NCI-H146 treated with DMSO at 0.1 percent for 48 hours (cell line): ENCODE measurements around the gene IRF4.

ENCODE experiments used
- DNase-seq: peaks from one replicate; lab custom pipeline; 2025; ENCODE audit not compliant: unreplicated experiment; lab: John Stamatoyannopoulos, UW

Gene IRF4

DNA sequence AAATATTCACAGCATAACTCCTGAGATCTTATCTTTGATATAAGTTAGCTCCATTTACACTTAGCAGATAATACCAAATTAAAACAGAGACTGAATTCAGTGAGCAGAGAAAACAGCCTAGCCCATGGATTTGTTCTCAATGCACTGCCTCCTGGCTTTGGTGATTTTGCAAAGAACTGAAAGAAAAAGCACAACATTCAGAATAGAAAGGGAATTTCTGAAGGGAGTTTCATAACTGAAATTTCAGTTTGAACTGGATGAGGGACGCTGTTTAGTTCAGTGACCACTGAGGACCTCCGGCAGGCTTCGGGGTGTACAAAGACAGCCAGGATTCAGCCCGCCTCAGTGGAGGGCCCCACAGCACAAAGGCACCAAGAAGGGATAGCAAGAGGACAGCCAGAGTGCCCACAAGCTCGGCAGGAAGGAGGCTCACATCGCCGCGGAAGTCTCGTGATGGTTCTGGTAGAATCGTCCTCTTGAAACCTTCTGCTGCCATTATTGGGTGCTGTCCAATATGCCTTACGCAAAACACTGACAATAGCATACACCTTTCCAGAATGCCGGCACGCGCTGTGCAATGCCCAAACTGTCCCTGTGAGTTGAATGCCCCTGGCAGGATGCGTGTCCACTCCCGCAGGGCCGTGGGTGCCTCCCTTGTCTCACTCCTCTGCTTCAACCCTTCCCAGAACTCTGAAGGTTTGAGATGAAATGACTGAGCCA lies 9.7 kb upstream of the IRF4 start:
- DNase-seq, result no peak

GRCh38 chr6:382883-383810 lies 8.4 kb upstream of the IRF4 start:
- DNase-seq, result no peak

DNA sequence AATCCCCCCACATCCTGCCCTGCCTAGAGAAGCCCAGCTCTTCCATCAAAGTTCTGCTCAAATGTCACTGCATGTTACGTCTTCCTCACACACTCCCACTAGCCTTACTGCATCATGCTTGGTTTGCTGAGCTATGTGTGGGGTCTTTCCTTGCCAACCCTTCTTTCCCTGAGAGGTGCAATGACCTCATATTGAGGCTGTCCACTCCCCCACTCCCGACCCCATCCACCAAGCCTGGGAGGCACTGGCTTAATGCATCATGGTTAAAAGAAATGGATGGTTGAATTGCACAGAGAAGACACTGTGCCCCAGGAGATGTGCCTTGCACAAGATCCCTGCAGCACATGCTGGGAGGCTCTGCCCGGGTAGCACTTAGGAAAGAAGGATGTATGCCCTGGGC lies 7.7 kb upstream of the IRF4 start:
- no peak for DNase-seq

DNA sequence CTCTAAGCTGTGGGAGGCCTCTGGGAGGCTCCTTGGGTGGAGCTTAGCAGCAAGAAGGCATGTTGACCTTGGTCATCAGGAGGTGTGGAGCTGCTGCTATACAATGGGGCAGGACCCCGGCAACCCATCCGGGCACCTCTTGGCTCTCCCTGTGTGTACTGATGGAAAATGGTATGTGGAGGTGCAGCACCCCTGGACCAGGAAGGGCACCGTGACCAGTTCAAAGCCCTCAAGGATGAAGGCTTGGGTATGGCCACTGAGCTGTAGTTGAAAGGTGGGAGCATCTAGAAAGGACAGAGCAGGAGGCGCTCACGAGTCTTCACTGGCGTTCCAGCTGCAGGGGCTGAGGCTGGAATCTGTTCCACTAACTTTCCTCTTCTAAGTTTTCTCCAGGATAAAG lies 6.7 kb upstream of the IRF4 start:
- DNase-seq, result no peak

DNA sequence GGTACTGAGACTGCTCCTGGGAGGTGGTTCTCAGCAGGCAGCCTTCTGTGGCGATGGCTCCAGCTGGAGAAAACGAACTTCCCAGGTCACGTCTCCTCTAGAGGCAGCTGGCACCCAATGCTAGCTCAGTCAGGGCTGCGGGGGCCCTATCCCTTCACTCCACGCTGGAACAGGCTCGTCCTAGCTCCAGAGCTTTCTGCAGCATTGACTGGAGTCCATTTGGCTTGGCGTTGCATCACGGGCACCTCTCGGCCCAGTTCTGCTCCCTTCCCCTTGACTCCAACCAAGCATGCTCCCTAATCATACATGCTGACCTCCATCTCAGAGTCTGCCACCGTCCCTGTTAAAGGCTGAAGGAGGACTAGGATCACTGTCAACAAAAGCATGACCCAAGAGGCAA lies 5.9 kb upstream of the IRF4 start:
- DNase-seq, result no peak

DNA sequence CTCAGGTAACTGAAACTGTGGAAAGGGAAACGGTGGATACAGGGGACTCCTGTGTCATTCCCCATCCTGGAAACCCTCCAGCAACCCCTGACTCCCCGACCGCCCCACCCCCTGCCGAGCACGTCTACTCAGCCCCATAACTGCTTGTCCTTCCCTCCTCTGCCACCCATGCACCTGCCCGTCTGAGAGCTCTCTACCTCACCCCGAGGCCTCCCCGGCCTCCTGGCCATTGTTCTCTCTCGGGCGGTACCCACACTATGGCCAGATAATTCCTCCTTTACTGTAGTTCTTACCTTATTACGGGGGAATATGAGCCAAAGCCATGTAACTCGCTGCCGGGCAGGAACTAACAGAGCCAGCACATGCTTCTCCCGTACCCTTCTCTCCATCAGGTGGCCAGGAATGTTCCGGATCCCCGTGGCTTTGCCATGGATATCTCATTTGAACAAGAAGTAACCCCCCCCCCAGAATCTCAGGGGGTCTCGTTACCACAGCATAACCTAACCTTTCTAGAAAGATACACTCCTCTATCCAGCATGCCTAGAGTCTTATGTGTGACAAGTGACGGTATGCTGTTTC lies 4.8 kb upstream of the IRF4 start:
- DNase-seq, result no peak

- DNase-seq, result no peak
Observed at GRCh38 chr6:387293-387741, 4.2 kb upstream of the IRF4 start.

GRCh38 chr6:388202-388903 lies 3.2 kb upstream of the IRF4 start:
- DNase-seq, result no peak

DNA sequence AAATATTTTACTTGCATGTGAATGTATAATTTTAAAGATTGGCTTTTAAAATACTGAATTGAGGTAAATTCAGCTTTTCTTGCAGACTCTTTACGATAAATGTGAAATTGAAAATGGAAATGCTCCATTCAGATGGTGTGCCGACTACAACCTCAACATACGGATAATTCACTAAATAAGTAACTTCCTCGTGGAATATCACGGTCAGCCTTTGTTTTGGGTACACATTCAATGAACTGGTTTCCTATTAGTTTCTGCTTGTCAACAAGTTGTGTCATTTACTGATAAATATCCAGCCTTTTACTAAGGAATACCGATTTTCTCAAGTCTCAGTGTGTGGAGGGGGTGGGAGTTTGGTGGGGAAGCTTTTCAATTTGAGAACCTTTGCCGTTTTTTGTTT lies 2.4 kb upstream of the IRF4 start:
- DNase-seq, result no peak

GRCh38 chr6:389622-390021 lies 1.9 kb upstream of the IRF4 start:
- no peak for DNase-seq

- no peak for DNase-seq
Observed at GRCh38 chr6:390914-391558, 516 bp upstream of the IRF4 start.

DNA sequence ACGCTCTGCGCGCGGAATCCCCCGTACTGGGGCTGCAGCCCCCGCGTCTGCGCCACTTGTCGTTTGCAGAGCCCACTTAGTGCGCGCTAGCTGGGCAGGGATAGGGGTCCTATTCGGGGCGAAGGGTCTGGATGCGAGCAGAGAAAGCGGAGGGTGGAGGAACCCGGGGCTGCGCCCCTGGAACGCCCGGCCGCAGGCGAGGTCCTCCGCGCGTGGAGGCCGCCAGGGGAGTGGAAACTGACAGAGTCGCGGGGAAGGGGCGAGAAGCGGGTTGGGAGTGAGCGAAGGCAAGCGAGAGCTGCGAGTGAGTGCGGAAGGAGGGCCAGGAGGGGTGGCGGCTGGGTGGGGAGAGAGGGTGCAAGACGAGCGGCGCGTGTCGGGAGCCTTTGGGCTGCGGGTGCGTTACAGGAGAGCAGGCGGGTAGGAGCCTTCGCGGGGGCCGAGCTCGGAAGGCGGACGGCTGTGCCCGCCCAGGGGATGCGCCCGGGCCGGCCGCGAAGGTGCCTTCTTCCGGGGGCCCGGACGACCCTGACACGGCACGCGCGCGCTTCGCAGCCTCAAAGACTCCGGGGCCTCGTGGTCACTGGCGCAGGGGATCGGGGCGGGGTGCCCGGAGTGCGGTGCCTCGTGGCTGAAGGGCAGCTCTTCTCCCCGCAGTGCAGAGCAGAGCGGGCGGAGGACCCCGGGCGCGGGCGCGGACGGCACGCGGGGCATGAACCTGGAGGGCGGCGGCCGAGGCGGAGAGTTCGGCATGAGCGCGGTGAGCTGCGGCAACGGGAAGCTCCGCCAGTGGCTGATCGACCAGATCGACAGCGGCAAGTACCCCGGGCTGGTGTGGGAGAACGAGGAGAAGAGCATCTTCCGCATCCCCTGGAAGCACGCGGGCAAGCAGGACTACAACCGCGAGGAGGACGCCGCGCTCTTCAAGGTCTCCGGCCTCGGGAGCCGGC lies 1.2 kb downstream of the IRF4 start:
- peak; percentile 8 for DNase-seq

- DNase-seq, result no peak
Observed at GRCh38 chr6:393391-394221, 2.1 kb downstream of the IRF4 start.

GRCh38 chr6:394641-395289 lies 3.2 kb downstream of the IRF4 start:
- no peak for DNase-seq

DNA sequence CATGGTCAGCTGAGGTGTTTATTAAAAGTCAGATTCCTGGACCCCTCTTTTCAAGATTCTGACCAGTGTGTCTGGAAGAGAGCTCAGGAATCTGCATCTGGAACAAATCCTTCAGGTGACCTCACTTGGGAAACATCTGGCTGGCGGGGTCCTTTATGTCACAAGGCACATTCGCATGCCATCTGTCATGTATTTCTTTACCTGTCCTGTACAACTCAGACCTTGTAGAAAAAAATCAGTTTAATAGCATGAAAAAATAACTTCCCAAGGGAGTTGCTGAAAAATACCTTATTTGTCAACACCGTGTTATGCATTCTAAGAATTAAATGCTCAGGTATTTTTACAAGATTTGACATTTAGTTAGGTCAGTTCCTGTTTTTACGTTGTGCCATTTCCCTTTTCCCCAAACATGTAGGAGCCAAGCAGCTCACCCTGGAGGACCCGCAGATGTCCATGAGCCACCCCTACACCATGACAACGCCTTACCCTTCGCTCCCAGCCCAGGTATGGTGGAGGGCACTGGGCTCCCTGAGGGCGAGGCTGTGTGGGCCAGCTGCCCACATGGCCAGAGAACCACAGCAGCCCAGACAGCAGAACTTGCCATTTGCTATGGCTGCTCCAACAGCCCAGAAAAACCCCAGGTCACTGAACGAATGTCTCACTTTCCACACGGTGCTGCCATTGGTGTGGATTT lies 4.0 kb downstream of the IRF4 start:
- no peak for DNase-seq

- DNase-seq, result no peak
Observed at GRCh38 chr6:396126-396520, 4.6 kb downstream of the IRF4 start.

DNA sequence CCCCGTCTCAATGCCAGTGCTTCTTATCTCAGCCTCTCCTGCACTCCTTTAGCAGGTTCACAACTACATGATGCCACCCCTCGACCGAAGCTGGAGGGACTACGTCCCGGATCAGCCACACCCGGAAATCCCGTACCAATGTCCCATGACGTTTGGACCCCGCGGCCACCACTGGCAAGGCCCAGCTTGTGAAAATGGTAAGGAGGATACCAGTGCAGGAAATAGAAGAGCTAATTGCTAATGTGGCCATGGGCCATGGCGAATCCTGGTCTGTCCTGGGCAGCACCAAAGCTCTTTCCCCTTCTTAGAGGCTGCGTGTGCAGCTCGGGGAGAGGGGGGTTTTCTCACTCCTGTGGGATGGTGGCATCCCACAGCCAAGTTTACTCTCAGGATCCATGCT lies 5.5 kb downstream of the IRF4 start:
- DNase-seq, result no peak

GRCh38 chr6:397604-398003 lies 6.1 kb downstream of the IRF4 start:
- no peak for DNase-seq
